K562 (cell line): ENCODE measurements around the gene STOM. TPM values are rescaled to one million over a fixed set of nuclear protein-coding genes. Genes with fewer than 3 reads are reported as not detected.

ENCODE experiments used
- ATAC-seq: fragments of 200-7000 bp; cut with Tn5 transposase; 3 replicates; pipeline ENCODE4 v1.9.1; 2020; ENCODE audit warnings: moderate library complexity
- BruUV-seq: library from RNA; stranded (reverse); fragments of 400-500 nt; replicated peaks from 2 replicates; lab custom pipeline; 2021; lab: Mats Ljungman, UMichigan
- CTCF ChIA-PET: fragments of 300-600 bp; formaldehyde crosslinking; extraction: SDS; loops from one replicate; lab custom pipeline; 2021; ENCODE audit warnings: low intra/inter-chr PET ratio; lab: Yijun Ruan, JAX
- POLR2A ChIA-PET: fragments of 300-600, 350-650 bp; sonication (Branson Sonifier 250); formaldehyde crosslinking; extraction: SDS; loops from one replicate; lab custom pipeline; 2021; ENCODE audit warnings: antibody characterized with exemption, inconsistent platforms; lab: Yijun Ruan, JAX
- DNase-seq, 4 experiments: peaks; one replicate each; pipeline versions ENCODE4 v3.0.0 to v3.0.0-alpha.2; 2011 to 2018; ENCODE audit warnings: low spot score in 3 of 4, mixed read lengths in 3 of 4; ENCODE audit errors: extremely low read depth in 1 of 4
- FAIRE-seq: peaks from 2 replicates; lab custom pipeline; 2011; peaks lifted over from hg19 to GRCh38; lab: Jason Lieb, UNC
- H2AFZ ChIP-seq: 2 replicates; pipeline ENCODE4 v1.6.0; 2011; ENCODE audit warnings: low read depth, low read length, control low read depth, inconsistent platforms
- H3K27ac ChIP-seq: fragments of 200-600 bp; 3 replicates; pipeline ENCODE4 v1.8.0; 2011; ENCODE audit warnings: low read depth, mild to moderate bottlenecking, control low read depth, inconsistent platforms, low read length, moderate library complexity, mixed read lengths; ENCODE audit errors: extremely low read depth
- H3K27me3 ChIP-seq, 2 experiments: fragments of 300-600 bp in 1 of 2; 2 replicates in 1 of 2; 3 replicates in 1 of 2; pipeline versions ENCODE4 v1.6.0 to v1.8.0; 2011; ENCODE audit warnings: inconsistent platforms in 2 of 2, low read length in 2 of 2, mild to moderate bottlenecking in 1 of 2, mixed read lengths in 1 of 2, moderate library complexity in 1 of 2; ENCODE audit not compliant: control insufficient read depth in 2 of 2, insufficient read depth in 2 of 2
- H3K36me3 ChIP-seq: fragments of 300-600 bp; 3 replicates; pipeline ENCODE4 v1.8.0; 2011; ENCODE audit warnings: mild to moderate bottlenecking, low read length, inconsistent platforms; ENCODE audit not compliant: control insufficient read depth, insufficient read depth
- H3K4me1 ChIP-seq, 2 experiments: fragments of 200-600 bp in 1 of 2; replicated peaks in 1 of 2; 2 replicates in 1 of 2; 3 replicates in 1 of 2; pipeline versions ENCODE4 v1.5.1 to v1.8.0; 2011; ENCODE audit warnings: inconsistent platforms in 2 of 2, low read length in 2 of 2, mild to moderate bottlenecking in 1 of 2, mixed read lengths in 1 of 2, moderate library complexity in 1 of 2; ENCODE audit not compliant: control insufficient read depth in 2 of 2, insufficient read depth in 2 of 2
- H3K4me2 ChIP-seq: 2 replicates; pipeline ENCODE4 v1.6.1; 2011; ENCODE audit warnings: low read length, control low read depth, inconsistent platforms, mixed read lengths; ENCODE audit not compliant: insufficient read depth
- H3K4me3 ChIP-seq: fragments of 200-600 bp; sonication (generic), shearing (Covaris generic); 2 replicates; pipeline ENCODE4 v1.5.1; 2016; ENCODE audit warnings: control low read depth, inconsistent platforms
- H3K79me2 ChIP-seq: fragments of 200-600 bp; 3 replicates; pipeline ENCODE4 v1.8.0; 2011; ENCODE audit warnings: low read length, inconsistent platforms; ENCODE audit not compliant: control insufficient read depth, insufficient read depth
- H3K9ac ChIP-seq, 2 experiments: 2 replicates each; pipeline versions ENCODE4 v1.6.0 to v1.6.1; 2011; ENCODE audit warnings: low read depth in 2 of 2, low read length in 2 of 2, control low read depth in 1 of 2, inconsistent platforms in 1 of 2, mild to moderate bottlenecking in 1 of 2, mixed read lengths in 1 of 2; ENCODE audit not compliant: insufficient read depth in 1 of 2
- H3K9me1 ChIP-seq: one replicate; pipeline ENCODE4 v1.6.0; 2011; ENCODE audit warnings: inconsistent platforms, mild to moderate bottlenecking, low read length, moderate library complexity; ENCODE audit not compliant: control insufficient read depth, insufficient read depth
- H3K9me3 ChIP-seq: replicated peaks from 2 replicates; pipeline ENCODE4 v1.5.1; 2011; ENCODE audit warnings: low read depth, low read length, inconsistent platforms; ENCODE audit not compliant: control insufficient read depth, insufficient read depth
- H4K20me1 ChIP-seq: replicated peaks from 2 replicates; pipeline ENCODE4 v1.6.1; 2011; ENCODE audit warnings: low read length, inconsistent platforms, mixed read lengths; ENCODE audit not compliant: control insufficient read depth, insufficient read depth
- C11orf30 ChIP-seq: fragments of 450-650 bp; IDR thresholded peaks from 2 replicates; pipeline ENCODE4 v1.6.1; 2016; ENCODE audit warnings: low read depth, mild to moderate bottlenecking
- GATAD2B ChIP-seq: fragments of 450-650 bp; IDR thresholded peaks from 2 replicates; pipeline ENCODE4 v1.6.1; 2017; ENCODE audit warnings: mild to moderate bottlenecking, borderline replicate concordance
- NCOR1 ChIP-seq: fragments of 450-650 bp; IDR thresholded peaks from 2 replicates; pipeline ENCODE4 v1.6.1; 2016; ENCODE audit warnings: mild to moderate bottlenecking, moderate library complexity
- SLC30A9 ChIP-seq: fragments of 250-450 bp; sonication (Bioruptor Pico); IDR thresholded peaks from 2 replicates; pipeline ENCODE4 v1.8.0; 2022; ENCODE audit warnings: mild to moderate bottlenecking, moderate library complexity
- TEAD2 ChIP-seq: fragments of 450-650 bp; IDR thresholded peaks from 2 replicates; pipeline ENCODE4 v1.6.1; 2016; ENCODE audit warnings: missing genetic modification characterization, control low read depth, missing compliant biosample characterization
- WGBS: fragments of 100-300 bp; shearing (Covaris generic); methylation state at CpG from one replicate; pipeline ENCODE4 v1.1.6; 2016; ENCODE audit warnings: low coverage, mixed read lengths; ENCODE audit not compliant: insufficient coverage; ENCODE audit errors: missing lambda C conversion rate; 5-methylcytosine and 5-hydroxymethylcytosine counted together
- in situ Hi-C: fragments of 300-500 bp; cut with MboI; formaldehyde crosslinking; loops from 4 replicates; pipeline ENCODE4 v1.15.0; 2018; ENCODE audit warnings: inconsistent platforms, mixed read lengths
- intact Hi-C: fragments of 100-400 bp; cut with micrococcal nuclease; formaldehyde crosslinking; loops from 2 replicates; pipeline ENCODE4 v1.14.2; 2022
- polyA plus RNA-seq, 8 experiments: library from polyadenylated mRNA; depleted of rRNA in 4 of 8; stranded (reverse) in 5 of 8; unstranded in 3 of 8; fragments of >200 nt; fragmentation: Nextera tagmentation in 2 of 8; fragmentation: Illumina TruSeq in 1 of 8; extraction: Ambion mirVana in 2 of 8; extraction: Trizol in 1 of 8; gene quantifications; 2 replicates each; pipeline versions ENCODE4 v1.2.1 to v1.2.3, GENCODE V29; 2011 to 2014; ENCODE audit warnings: inconsistent platforms in 1 of 8, missing spikeins in 1 of 8
- total RNA-seq, 7 experiments: library from RNA; depleted of rRNA in 6 of 7; stranded (reverse); fragments of >200 nt in 6 of 7; fragmentation: Illumina TruSeq in 2 of 7; extraction: Trizol in 2 of 7; gene quantifications; 2 replicates each; pipeline versions ENCODE4 v1.2.1 to v1.2.3, GENCODE V29; 2011 to 2021; ENCODE audit warnings: low replicate concordance in 1 of 7
- TF ChIP-seq, protein P1 (sequence below): sonication (generic); formaldehyde crosslinking; IDR thresholded peaks from 2 replicates; pipeline ENCODE4 v1.8.1; 2022; ENCODE audit warnings: missing genetic modification reagents
- TF ChIP-seq, protein P2 (sequence below): fragments of 200-800 bp; sonication (Bioruptor generic); IDR thresholded peaks from 2 replicates; pipeline ENCODE4 v1.6.1; 2017; ENCODE audit warnings: missing genetic modification characterization, missing compliant biosample characterization
- TF ChIP-seq, protein P3 (sequence below): sonication (generic); formaldehyde crosslinking; IDR thresholded peaks from 2 replicates; pipeline ENCODE4 v1.8.0; 2022; ENCODE audit warnings: missing genetic modification reagents, mild to moderate bottlenecking, borderline replicate concordance

The STOM gene
- total and polyA plus RNA-seq, 9 of the 15 experiments (the other 6 are each of a cell fraction or from before 2014, with no cell fraction given): 23.2 to 140 (median 43.9) TPM

DNA sequence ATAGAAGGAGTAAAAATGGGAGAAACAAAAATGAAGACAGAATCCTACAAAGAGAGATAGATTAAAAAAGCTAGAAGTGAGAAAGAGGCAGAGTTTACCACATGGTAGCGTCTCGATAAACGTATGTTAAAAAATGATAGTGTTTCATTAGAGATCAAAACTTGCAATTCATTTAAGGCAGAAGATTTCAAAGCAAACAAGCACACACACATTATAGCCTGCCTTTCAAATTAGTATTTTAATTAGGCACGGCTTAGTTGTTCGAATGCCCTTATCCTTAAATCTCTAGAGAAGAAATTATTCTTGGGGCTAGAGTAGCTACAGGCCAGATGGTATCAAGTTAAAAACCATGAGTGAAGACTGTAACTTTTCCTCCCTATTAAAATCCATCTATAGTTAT, 6.0 kb downstream of the STOM start:
- no peak for TF ChIP-seq NCOR1
- TF ChIP-seq, protein P1, sequence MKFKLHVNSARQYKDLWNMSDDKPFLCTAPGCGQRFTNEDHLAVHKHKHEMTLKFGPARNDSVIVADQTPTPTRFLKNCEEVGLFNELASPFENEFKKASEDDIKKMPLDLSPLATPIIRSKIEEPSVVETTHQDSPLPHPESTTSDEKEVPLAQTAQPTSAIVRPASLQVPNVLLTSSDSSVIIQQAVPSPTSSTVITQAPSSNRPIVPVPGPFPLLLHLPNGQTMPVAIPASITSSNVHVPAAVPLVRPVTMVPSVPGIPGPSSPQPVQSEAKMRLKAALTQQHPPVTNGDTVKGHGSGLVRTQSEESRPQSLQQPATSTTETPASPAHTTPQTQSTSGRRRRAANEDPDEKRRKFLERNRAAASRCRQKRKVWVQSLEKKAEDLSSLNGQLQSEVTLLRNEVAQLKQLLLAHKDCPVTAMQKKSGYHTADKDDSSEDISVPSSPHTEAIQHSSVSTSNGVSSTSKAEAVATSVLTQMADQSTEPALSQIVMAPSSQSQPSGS (CRISPR knock-in tag): no peak
- no peak for TF ChIP-seq SLC30A9
- no peak for TF ChIP-seq C11orf30
- no peak for TF ChIP-seq TEAD2 (tag)
- TF ChIP-seq GATAD2B: no peak
- TF ChIP-seq, protein P2, sequence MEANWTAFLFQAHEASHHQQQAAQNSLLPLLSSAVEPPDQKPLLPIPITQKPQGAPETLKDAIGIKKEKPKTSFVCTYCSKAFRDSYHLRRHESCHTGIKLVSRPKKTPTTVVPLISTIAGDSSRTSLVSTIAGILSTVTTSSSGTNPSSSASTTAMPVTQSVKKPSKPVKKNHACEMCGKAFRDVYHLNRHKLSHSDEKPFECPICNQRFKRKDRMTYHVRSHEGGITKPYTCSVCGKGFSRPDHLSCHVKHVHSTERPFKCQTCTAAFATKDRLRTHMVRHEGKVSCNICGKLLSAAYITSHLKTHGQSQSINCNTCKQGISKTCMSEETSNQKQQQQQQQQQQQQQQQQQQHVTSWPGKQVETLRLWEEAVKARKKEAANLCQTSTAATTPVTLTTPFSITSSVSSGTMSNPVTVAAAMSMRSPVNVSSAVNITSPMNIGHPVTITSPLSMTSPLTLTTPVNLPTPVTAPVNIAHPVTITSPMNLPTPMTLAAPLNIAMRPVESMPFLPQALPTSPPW: no peak
- TF ChIP-seq, protein P3, sequence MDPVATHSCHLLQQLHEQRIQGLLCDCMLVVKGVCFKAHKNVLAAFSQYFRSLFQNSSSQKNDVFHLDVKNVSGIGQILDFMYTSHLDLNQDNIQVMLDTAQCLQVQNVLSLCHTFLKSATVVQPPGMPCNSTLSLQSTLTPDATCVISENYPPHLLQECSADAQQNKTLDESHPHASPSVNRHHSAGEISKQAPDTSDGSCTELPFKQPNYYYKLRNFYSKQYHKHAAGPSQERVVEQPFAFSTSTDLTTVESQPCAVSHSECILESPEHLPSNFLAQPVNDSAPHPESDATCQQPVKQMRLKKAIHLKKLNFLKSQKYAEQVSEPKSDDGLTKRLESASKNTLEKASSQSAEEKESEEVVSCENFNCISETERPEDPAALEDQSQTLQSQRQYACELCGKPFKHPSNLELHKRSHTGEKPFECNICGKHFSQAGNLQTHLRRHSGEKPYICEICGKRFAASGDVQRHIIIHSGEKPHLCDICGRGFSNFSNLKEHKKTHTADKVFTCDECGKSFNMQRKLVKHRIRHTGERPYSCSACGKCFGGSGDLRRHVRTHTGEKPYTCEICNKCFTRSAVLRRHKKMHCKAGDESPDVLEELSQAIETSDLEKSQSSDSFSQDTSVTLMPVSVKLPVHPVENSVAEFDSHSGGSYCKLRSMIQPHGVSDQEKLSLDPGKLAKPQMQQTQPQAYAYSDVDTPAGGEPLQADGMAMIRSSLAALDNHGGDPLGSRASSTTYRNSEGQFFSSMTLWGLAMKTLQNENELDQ (CRISPR knock-in tag): no peak
- Histone ChIP-seq H3K36me3 (peaks cover 7% of the 10 kb centered on the region; the same call in 1 of the 3 replicates), H3K4me2 (no peak overlapping the region), H3K4me1 (peaks cover 4 to 9% of the 10 kb centered on the region in 2 experiments), H4K20me1 (no peaks in the 10 kb centered on the region), H3K4me3 (no peak overlapping the region), H3K9me3 (no peaks in the 10 kb centered on the region), H3K27me3 (no peaks in the 10 kb centered on the region), H2AFZ (no peak overlapping the region), H3K27ac (no peak overlapping the region), H3K9me1 (no peaks in the 10 kb centered on the region), H3K9ac (no peak overlapping the region), H3K79me2 (peaks cover 39% of the 10 kb centered on the region)
- POLR2A ChIA-PET: interaction anchor here (0.7 to 1.7 kb wide), 4 partner anchors 9 to 458 kb away, joined by 3 to 6 read pairs (median 4); no protein-coding TSS in a partner anchor
- WGBS: 58% methylated on average over 5 of the region's 5 CpGs
- CTCF ChIA-PET: no interaction called here
- DNase-seq: no peak
- intact Hi-C loops: no loop called here
- no peak for FAIRE-seq
- BruUV-seq: no TSS peak
- no peak for ATAC-seq
- in situ Hi-C loops: no loop called here
